Activated CD4-positive, alpha-beta T cell treated with anti-CD3 and anti-CD28 coated beads, Interleukin-2, amount 10 ng/mL, durations not matched to agents 7 days and 5 days (primary cell): Measurements from ENCODE around the gene NCK2. TPM values are rescaled to one million over a fixed set of nuclear protein-coding genes. Genes with fewer than 3 reads are reported as not detected.
"Not testable (repeated sequence)": the region's sequence is repeated elsewhere in the genome, so short reads cannot be mapped to it uniquely, and the experiment has no call there.

ENCODE experiments used
- CTCF ChIA-PET: fragments of 350-600 bp; sonication (Branson Sonifier 250); formaldehyde crosslinking; loops from one replicate; lab custom pipeline; 2021; ENCODE audit warnings: antibody characterized with exemption; lab: Charles Lee
- POLR2A ChIA-PET: fragments of 350-600 bp; sonication (Branson Sonifier 250); formaldehyde crosslinking; loops from one replicate; lab custom pipeline; 2021; ENCODE audit warnings: antibody characterized with exemption; lab: Charles Lee
- DNase-seq: peaks from one replicate; pipeline ENCODE4 v3.0.0-alpha.2; 2020
- H3K27ac Mint-ChIP-seq: one replicate; pipeline ENCODE4 v1.8.0; 2021; ENCODE audit warnings: mild to moderate bottlenecking, moderate library complexity, mixed read lengths
- H3K27me3 Mint-ChIP-seq: one replicate; pipeline ENCODE4 v1.8.0; 2021; ENCODE audit warnings: mixed read lengths
- H3K36me3 Mint-ChIP-seq: one replicate; pipeline ENCODE4 v1.8.0; 2021; ENCODE audit warnings: low read depth, mixed read lengths
- H3K4me1 Mint-ChIP-seq: one replicate; pipeline ENCODE4 v1.8.0; 2021; ENCODE audit warnings: mixed read lengths
- H3K4me3 Mint-ChIP-seq: one replicate; pipeline ENCODE4 v1.8.0; 2021; ENCODE audit warnings: mild to moderate bottlenecking, moderate library complexity, mixed read lengths
- H3K9me3 Mint-ChIP-seq: one replicate; pipeline ENCODE4 v1.8.0; 2021; ENCODE audit warnings: mixed read lengths
- total RNA-seq, 2 experiments: library from RNA; stranded (reverse); gene quantifications; one replicate each; pipeline ENCODE4 v1.2.3, GENCODE V29; 2021

The NCK2 gene
- total RNA-seq, 2 experiments from 2014 or later: 73.3 to 84.1 TPM

DNA sequence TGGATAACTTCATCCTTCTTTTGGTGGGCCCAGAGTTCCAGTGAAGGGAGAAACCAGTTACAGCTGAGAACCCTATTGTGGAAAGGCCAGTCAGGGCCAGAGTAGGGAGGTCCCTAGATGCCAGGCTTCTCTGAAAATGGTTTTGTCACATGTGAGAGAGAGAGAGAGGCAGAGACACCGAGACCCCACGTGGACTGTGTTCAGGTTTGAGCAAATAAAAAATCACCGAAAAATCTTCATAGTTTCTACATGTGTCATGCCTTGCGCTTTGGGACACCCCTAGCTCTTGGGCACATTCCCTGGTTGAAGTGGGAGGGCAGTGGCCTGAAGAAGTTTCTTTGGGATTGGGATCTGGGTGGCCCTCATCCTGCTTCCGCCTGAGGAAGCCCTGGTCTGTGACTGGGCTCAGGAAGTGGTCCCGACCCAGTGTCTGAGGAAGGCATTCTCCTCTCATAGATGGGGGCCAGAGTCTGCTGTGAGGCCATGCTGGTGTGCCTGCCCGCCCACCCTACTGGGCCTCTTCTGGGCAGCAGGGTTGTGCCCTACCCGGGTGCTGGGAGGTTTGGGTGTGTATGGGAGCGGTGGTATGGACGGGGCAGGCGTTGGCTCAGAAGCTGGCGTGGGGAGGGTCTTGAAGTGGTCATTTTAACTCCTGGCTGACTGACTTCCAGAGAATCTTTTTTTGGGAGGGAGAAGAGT lies 16.1 kb downstream of the NCK2 start:
- CTCF ChIA-PET: interaction anchor here (1.2 kb wide), 1 partner anchor 39 kb away, joined by 3 read pairs; no protein-coding TSS in a partner anchor
- Mint-ChIP-seq H3K9me3 (no peaks in the 10 kb centered on the region), H3K36me3 (peaks cover 52% of the 10 kb centered on the region), H3K27ac (peak overlapping the region; percentile 77), H3K27me3 (no peaks in the 10 kb centered on the region), H3K4me1 (peaks cover 91% of the 10 kb centered on the region), H3K4me3 (no peak overlapping the region)
- no peak for DNase-seq
- POLR2A ChIA-PET: no interaction called here

DNA sequence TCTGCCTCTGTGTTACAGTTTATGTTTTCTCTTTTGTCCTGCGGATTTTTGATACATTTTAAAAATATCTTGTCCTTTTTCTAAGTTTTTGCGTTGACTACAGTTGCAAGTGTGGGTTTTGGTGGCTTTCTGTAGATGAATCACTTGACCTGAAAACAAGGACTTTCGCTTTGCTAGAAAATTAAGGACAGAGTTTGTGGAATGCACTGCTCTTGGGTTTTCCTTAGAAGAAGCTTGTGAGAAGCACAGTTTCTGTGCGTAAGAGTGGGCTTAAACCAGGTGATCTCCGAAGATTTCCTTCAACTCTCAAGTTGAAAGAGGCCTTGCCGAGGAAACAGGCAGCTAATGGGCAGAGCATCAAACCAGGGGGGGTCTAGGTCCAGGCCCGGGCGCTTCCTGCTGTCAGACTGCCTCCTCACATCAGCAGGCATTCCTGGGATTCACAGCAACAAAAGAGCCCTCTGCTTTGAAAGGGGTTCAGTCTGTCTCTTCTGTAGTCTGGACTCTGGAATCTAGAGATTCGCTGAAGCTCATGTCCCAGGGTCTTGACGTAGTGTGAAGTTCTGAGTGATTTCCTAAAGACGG lies 17.3 kb downstream of the NCK2 start:
- Mint-ChIP-seq H3K36me3 (peaks cover 58% of the 10 kb centered on the region), H3K27ac (peak overlapping the region; percentile 80), H3K27me3 (no peaks in the 10 kb centered on the region), H3K4me1 (peaks cover 91% of the 10 kb centered on the region), H3K9me3 (no peaks in the 10 kb centered on the region), H3K4me3 (no peak overlapping the region)
- ChIA-PET CTCF (interaction anchor here (0.9 to 1.3 kb wide), 2 partner anchors 12 to 24 kb away, joined by 4 read pairs; no protein-coding TSS in a partner anchor), POLR2A (interaction anchor here (0.6 kb wide), 1 partner anchor 24 kb away, joined by 3 read pairs; no protein-coding TSS in a partner anchor)
- DNase-seq: no peak

DNA sequence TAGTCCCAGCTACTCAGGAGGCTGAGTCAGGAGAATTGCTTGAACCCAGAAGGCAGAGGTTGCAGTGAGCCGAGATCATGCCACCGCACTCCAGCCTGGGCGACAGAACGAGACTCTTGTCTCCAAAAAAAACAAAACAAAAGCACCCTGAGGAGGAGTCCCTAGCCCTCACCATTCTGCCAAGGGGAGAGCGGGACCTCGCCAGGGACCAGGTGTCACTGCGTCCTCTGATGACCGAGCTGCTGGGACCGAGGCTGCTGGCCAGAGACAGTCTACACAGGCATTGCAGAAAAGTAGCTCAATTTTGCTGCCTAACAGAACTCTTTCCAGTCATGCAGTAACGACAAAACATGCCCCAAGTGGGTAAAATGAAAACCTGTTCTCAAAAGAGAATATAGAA lies 18.4 kb downstream of the NCK2 start:
- ChIA-PET CTCF (interaction anchor here (1.0 to 1.6 kb wide), 3 partner anchors 9 to 36 kb away, joined by 3 to 4 read pairs (median 3); no protein-coding TSS in a partner anchor), POLR2A (no interaction called here)
- Mint-ChIP-seq H3K36me3 (peaks cover 61% of the 10 kb centered on the region), H3K4me3 (no peak overlapping the region), H3K4me1 (peaks cover 91% of the 10 kb centered on the region), H3K9me3 (no peaks in the 10 kb centered on the region), H3K27me3 (no peaks in the 10 kb centered on the region), H3K27ac (peak overlapping the region; percentile 80)
- no peak for DNase-seq

DNA sequence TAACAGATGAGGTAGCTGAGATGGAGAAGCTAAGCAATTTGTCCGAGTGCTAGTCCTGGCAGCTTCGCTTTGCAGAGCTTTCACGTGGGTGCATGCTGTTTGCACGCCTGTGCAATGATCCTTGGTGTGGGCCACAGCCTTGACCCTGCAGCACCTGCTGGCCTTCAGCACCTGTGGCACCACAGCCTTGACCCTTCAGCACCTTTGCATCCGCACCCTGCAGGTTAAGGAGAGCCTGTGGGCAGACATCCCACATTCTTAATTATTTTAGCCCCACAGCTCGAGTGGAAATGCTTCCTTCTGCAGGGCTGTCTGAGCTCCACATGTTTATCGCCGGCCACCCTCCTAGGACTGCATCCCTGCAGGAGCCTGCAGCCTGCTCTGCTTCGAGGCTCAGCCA lies 19.3 kb downstream of the NCK2 start:
- peak overlapping the region; percentile 16 for H3K4me3 Mint-ChIP-seq
- peaks cover 91% of the 10 kb centered on the region for H3K4me1 Mint-ChIP-seq
- H3K36me3 Mint-ChIP-seq: peaks cover 64% of the 10 kb centered on the region
- no peaks in the 10 kb centered on the region for H3K9me3 Mint-ChIP-seq
- CTCF ChIA-PET: interaction anchor here (0.9 to 1.6 kb wide), 4 partner anchors 10 to 37 kb away, joined by 3 to 4 read pairs (median 3); no protein-coding TSS in a partner anchor
- H3K27me3 Mint-ChIP-seq: no peaks in the 10 kb centered on the region
- H3K27ac Mint-ChIP-seq: peak overlapping the region; percentile 83
- no peak for DNase-seq
- POLR2A ChIA-PET: interaction anchor here (0.8 kb wide), 1 partner anchor 15 kb away, joined by 4 read pairs; no protein-coding TSS in a partner anchor

DNA sequence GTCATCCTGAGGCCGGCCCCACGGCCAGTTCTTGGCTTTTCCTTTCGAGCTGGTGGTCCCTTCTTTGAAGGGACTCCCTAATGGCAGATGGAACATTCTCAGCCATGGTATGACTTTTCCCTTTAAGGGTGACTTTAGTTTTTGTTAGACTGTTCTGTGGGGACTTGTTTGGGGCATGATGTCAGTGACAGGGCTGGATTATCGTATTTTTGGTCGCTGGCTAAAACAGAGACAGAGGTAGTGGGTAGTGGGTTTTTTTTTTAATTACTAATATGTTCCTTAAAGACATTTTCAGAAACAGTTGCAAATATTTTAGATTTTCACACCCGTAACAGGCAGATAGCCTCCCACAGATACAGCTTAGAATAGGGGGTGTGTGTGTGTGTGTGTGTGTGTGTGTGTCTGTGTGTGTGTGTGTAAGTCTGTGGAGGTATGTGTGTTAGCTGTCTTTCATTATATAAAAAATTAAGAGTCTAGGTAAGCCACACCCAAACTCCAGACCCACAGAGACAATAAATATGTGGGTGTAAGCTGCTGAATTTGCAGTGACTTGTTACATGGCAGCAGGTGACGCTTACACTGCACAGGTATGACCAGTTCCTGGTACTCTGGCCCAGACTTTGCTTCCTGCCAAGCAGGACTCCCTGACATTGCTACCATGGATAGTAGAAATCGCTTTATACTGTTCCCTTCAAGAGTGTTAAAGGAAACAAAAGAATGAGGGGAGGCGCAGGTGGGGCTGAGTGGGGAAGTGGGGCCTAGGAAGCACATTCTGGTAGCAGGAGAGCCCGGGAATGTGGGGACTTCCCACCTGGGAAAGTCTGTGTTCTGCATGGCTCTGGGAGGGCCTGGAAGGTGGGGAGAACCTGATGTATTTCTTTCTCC lies 20.9 kb downstream of the NCK2 start:
- H3K4me1 Mint-ChIP-seq: peaks cover 93% of the 10 kb centered on the region
- peaks cover 56% of the 10 kb centered on the region for H3K36me3 Mint-ChIP-seq
- no peaks in the 10 kb centered on the region for H3K9me3 Mint-ChIP-seq
- no peaks in the 10 kb centered on the region for H3K27me3 Mint-ChIP-seq
- peak overlapping the region; percentile 82 for H3K27ac Mint-ChIP-seq
- POLR2A ChIA-PET: interaction anchor here (0.5 kb wide), 1 partner anchor 93 kb away, joined by 3 read pairs; no protein-coding TSS in a partner anchor
- peak overlapping the region; percentile 22 for H3K4me3 Mint-ChIP-seq
- CTCF ChIA-PET: interaction anchor here (1.5 to 2.1 kb wide), 2 partner anchors 12 to 128 kb away, joined by 3 to 6 read pairs; no protein-coding TSS in a partner anchor
- no peak for DNase-seq

DNA sequence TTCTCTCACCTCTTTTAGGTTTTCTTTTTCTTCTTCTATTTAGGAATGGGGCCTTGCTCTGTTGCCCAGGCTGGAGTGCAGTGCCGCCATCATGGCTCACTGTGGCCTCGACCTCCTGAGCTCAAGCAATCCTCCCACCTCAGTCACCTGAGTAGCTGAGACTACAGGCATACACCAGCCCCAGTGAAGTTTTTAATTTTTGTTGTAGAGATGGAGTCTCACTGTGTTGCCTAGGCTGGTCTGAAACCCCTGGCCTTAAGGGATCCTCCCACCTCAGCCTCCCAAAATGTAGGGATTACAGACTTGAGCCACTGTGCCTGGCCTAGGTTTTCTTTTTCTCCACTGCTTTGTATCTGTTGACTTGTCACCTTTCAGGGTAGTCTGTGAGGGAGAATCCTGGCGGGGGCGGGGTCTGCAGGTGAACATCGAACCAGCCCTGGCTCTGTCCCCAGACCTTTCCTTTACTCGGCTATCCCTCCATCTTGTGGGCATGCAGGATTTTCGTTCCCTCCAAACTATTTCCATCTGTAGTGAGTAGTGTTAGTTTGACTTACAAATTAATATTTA lies 21.7 kb downstream of the NCK2 start:
- Mint-ChIP-seq H3K4me3 (no peak overlapping the region), H3K9me3 (no peaks in the 10 kb centered on the region), H3K4me1 (peaks cover 89% of the 10 kb centered on the region), H3K36me3 (peaks cover 56% of the 10 kb centered on the region), H3K27ac (peak overlapping the region; percentile 79), H3K27me3 (no peaks in the 10 kb centered on the region)
- no peak for DNase-seq
- POLR2A ChIA-PET: no interaction called here
- CTCF ChIA-PET: interaction anchor here (0.8 to 2.1 kb wide), 3 partner anchors 11 to 26 kb away, joined by 4 to 6 read pairs (median 4); no protein-coding TSS in a partner anchor

DNA sequence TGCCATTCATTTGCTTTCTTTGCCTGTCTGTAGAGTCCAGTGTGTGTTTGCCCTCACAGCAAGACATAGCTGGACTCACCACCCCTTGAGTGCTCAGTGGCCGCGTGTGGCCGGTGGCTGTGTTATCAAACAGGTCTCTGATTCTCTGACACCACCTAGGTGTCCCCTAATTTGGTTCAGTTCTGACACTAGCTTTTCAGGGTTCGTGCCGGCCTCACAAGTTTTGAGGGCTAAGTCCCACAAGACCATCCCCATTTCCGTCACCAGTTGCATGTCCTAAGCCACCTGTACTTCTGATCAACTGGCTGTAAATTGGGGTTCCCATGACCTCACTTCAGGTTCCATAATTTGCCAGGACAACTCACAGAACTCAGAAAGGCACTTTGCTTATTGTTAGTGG lies 23.5 kb downstream of the NCK2 start:
- CTCF ChIA-PET: interaction anchor here (1.2 to 2.7 kb wide), 5 partner anchors 9 to 22 kb away, joined by 4 to 13 read pairs (median 5); no protein-coding TSS in a partner anchor
- Mint-ChIP-seq H3K9me3 (no peaks in the 10 kb centered on the region), H3K4me3 (no peak overlapping the region), H3K27me3 (no peaks in the 10 kb centered on the region), H3K36me3 (peaks cover 64% of the 10 kb centered on the region), H3K4me1 (peaks cover 95% of the 10 kb centered on the region), H3K27ac (peak overlapping the region; percentile 20)
- no peak for DNase-seq
- POLR2A ChIA-PET: no interaction called here

DNA sequence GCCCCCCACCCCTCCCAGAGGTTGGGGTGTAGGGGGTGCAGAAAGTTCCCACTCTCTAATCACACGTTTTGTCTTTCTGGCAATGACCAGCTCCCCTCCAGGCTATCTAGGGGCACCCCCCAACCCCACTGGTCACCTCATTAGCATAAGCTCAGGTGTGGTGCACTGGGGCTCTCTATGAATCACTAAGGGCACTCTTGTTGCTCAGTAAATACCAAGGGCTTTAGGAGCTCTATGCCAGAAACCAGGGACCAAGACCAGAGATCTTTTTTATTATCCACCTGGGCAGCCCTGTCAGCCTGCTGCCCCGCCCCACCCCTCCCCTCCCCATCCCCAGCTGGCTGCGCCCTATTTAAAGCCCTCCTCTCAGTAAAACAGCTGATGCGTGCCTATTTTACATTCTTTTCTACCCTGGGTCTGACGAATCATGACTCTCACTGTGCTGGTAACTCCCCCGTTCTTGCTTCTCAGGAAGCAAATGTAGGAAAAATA lies 24.3 kb downstream of the NCK2 start:
- Mint-ChIP-seq H3K4me3 (no peak overlapping the region), H3K27me3 (no peaks in the 10 kb centered on the region), H3K27ac (peak overlapping the region; percentile 80), H3K9me3 (no peaks in the 10 kb centered on the region), H3K4me1 (peaks cover 96% of the 10 kb centered on the region), H3K36me3 (peaks cover 70% of the 10 kb centered on the region)
- DNase-seq: no peak
- CTCF ChIA-PET: interaction anchor here (1.0 to 2.7 kb wide), 7 partner anchors 9 to 89 kb away, joined by 3 to 13 read pairs (median 4); no protein-coding TSS in a partner anchor
- POLR2A ChIA-PET: interaction anchor here (0.6 to 0.7 kb wide), 2 partner anchors 18 to 413 kb away, joined by 3 to 4 read pairs; no protein-coding TSS in a partner anchor

DNA sequence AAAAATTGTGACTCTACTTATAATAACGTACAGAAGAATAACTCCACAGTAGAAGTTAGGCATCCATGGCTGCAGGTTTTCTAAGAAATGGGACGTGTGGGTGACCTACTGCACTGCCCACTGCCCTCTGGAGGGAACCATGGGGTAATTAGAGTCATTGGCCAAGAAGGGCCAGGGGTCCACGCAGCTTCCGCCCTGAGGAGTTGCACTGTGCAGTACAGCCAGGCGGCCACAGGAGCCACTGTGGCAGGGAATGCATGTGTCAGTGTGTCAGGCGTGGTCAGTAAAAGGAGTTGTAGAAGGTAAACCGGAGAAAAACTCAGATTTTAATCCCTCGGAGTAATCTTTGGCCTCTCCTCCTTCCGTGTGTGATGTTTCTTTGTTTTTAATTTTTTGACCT lies 24.8 kb downstream of the NCK2 start:
- Mint-ChIP-seq H3K36me3 (peaks cover 69% of the 10 kb centered on the region), H3K4me3 (peak overlapping the region; percentile 41), H3K4me1 (peaks cover 96% of the 10 kb centered on the region), H3K27me3 (no peaks in the 10 kb centered on the region), H3K27ac (peak overlapping the region; percentile 87), H3K9me3 (no peaks in the 10 kb centered on the region)
- POLR2A ChIA-PET: interaction anchor here (0.6 to 0.7 kb wide), 2 partner anchors 18 to 412 kb away, joined by 3 to 4 read pairs; no protein-coding TSS in a partner anchor
- DNase-seq: no peak
- CTCF ChIA-PET: interaction anchor here (1.0 to 2.7 kb wide), 7 partner anchors 8 to 88 kb away, joined by 3 to 13 read pairs (median 4); no protein-coding TSS in a partner anchor

DNA sequence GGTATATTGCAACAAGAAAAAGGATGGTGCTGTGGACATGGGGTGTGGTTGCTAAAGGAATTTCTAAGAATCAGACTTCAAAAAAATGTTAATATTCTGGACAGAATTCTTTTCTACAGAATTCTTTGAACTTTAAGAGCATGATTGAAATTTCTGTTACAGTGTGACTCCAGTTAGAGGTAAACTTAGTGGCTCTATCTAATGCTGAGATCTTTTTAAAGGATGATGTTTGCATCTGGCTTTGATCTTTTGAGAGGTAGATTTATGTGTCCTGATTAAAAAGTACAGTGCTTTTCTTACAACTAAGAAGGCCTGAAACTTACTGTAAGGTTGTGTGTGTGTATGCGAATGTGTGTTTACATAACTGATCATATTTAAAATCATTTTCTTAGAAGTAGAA lies 25.4 kb downstream of the NCK2 start:
- H3K27me3 Mint-ChIP-seq: no peaks in the 10 kb centered on the region
- POLR2A ChIA-PET: no interaction called here
- peak overlapping the region; percentile 87 for H3K27ac Mint-ChIP-seq
- H3K4me1 Mint-ChIP-seq: peaks cover 96% of the 10 kb centered on the region
- peaks cover 67% of the 10 kb centered on the region for H3K36me3 Mint-ChIP-seq
- no peak for DNase-seq
- peak overlapping the region; percentile 41 for H3K4me3 Mint-ChIP-seq
- H3K9me3 Mint-ChIP-seq: no peaks in the 10 kb centered on the region
- CTCF ChIA-PET: interaction anchor here (1.6 kb wide), 1 partner anchor 17 kb away, joined by 4 read pairs; no protein-coding TSS in a partner anchor

DNA sequence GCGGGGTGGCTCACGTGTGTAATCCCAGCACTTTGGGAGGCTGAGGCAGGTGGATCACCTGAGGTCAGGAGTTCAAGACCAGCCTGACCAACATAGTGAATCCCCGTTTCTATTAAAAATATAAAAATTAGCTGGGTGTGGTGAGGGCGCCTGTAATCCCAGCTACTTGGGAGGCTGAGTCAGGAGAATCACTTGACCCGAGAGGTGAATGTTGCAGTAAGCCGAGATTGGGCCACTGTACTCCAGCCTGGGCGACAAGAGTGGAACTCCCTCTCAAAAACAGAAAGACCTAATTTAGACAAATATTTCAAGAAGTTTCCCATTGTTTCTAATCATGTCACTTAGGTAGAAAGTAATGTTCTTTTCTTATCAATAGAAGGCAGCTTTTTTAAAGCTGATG lies 26.6 kb downstream of the NCK2 start:
- CTCF ChIA-PET: interaction anchor here (0.7 to 1.7 kb wide), 6 partner anchors 12 to 219 kb away, joined by 3 to 5 read pairs (median 4); no protein-coding TSS in a partner anchor
- H3K9me3 Mint-ChIP-seq, H3K27me3 Mint-ChIP-seq, POLR2A ChIA-PET, H3K4me3 Mint-ChIP-seq, H3K27ac Mint-ChIP-seq, DNase-seq: not testable (repeated sequence)
- peaks cover 62% of the 10 kb centered on the region for H3K36me3 Mint-ChIP-seq
- H3K4me1 Mint-ChIP-seq: peaks cover 96% of the 10 kb centered on the region
